Neural cell (in vitro differentiated cells): Measurements from ENCODE around the gene MYO1D. TPM values are rescaled to one million over a fixed set of nuclear protein-coding genes. Genes with fewer than 3 reads are reported as not detected.

Experiments
- H2AFZ ChIP-seq: fragments of 200-600, 300-800 bp; sonication (generic), shearing (Covaris generic); 2 replicates; pipeline ENCODE4 v1.6.0; 2014; ENCODE audit warnings: low read depth, mild to moderate bottlenecking, antibody characterized with exemption, low read length, moderate library complexity
- H3F3A ChIP-seq: fragments of 200-600 bp; shearing (Covaris generic); 2 replicates; pipeline ENCODE4 v1.6.1; 2016; ENCODE audit warnings: mild to moderate bottlenecking, moderate library complexity, mixed read lengths, antibody characterized with exemption, low read length; ENCODE audit not compliant: insufficient read depth, poor library complexity, severe bottlenecking
- H3K27ac ChIP-seq: fragments of 200-600, 300-800 bp; sonication (generic), shearing (Covaris generic); 2 replicates; pipeline ENCODE4 v1.5.1; 2014; ENCODE audit warnings: mild to moderate bottlenecking, low read length, moderate library complexity
- H3K27me3 ChIP-seq: fragments of 300-800, 200-600 bp; sonication (generic), shearing (Covaris generic); 2 replicates; pipeline ENCODE4 v1.6.0; 2014; ENCODE audit warnings: mild to moderate bottlenecking, low read depth, low read length, moderate library complexity; ENCODE audit not compliant: insufficient read depth
- H3K36me3 ChIP-seq: fragments of 300-800, 200-600 bp; sonication (generic), shearing (Covaris generic); 2 replicates; pipeline ENCODE4 v1.5.1; 2014; ENCODE audit warnings: mild to moderate bottlenecking, antibody characterized with exemption, low read length, moderate library complexity; ENCODE audit not compliant: insufficient read depth
- H3K4me2 ChIP-seq: fragments of 300-800, 200-600 bp; sonication (generic), shearing (Covaris generic); 2 replicates; pipeline ENCODE4 v1.6.0; 2014; ENCODE audit warnings: mild to moderate bottlenecking, low read length
- H3K4me3 ChIP-seq: fragments of 300-800, 200-600 bp; sonication (generic), shearing (Covaris generic); 2 replicates; pipeline ENCODE4 v1.5.1; 2014; ENCODE audit warnings: mild to moderate bottlenecking, low read length, moderate library complexity
- H3K79me2 ChIP-seq: fragments of 200-600 bp; shearing (Covaris generic); replicated peaks from 2 replicates; pipeline ENCODE4 v1.6.0; 2014; ENCODE audit warnings: mild to moderate bottlenecking, low read length, moderate library complexity; ENCODE audit not compliant: insufficient read depth
- H3K9ac ChIP-seq: fragments of 300-800, 200-600 bp; sonication (generic), shearing (Covaris generic); 2 replicates; pipeline ENCODE4 v1.6.1; 2016; ENCODE audit warnings: mild to moderate bottlenecking, low read length, mixed read lengths
- H3K9me2 ChIP-seq: fragments of 200-600 bp; shearing (Covaris generic); 2 replicates; pipeline ENCODE4 v1.6.1; 2016; ENCODE audit warnings: mild to moderate bottlenecking, low read length, mixed read lengths; ENCODE audit not compliant: insufficient read depth
- H3K9me3 ChIP-seq: fragments of 200-600, 300-800 bp; sonication (generic), shearing (Covaris generic); 2 replicates; pipeline ENCODE4 v1.6.1; 2016; ENCODE audit warnings: mild to moderate bottlenecking, mixed run types, low read length, moderate library complexity, mixed read lengths
- H4K20me1 ChIP-seq: fragments of 200-600 bp; shearing (Covaris generic); 2 replicates; pipeline ENCODE4 v1.6.1; 2016; ENCODE audit warnings: mild to moderate bottlenecking, mixed run types; ENCODE audit not compliant: insufficient read depth
- CTCF ChIP-seq: fragments of 450-650 bp; IDR thresholded peaks from 2 replicates; pipeline ENCODE4 v1.5.1; 2014; ENCODE audit warnings: antibody characterized with exemption, mild to moderate bottlenecking, moderate library complexity; ENCODE audit not compliant: poor library complexity, severe bottlenecking
- EP300 ChIP-seq: fragments of 450-650 bp; conservative IDR thresholded peaks from 2 replicates; pipeline ENCODE4 v1.6.1; 2014; ENCODE audit warnings: antibody characterized with exemption, mild to moderate bottlenecking, moderate library complexity; ENCODE audit not compliant: poor library complexity, severe bottlenecking
- EZH2 ChIP-seq: fragments of 200-600, 300-800 bp; shearing (Covaris generic), sonication (generic); IDR thresholded peaks from 2 replicates; pipeline ENCODE4 v1.6.1; 2014; ENCODE audit warnings: antibody characterized with exemption, low read length, borderline replicate concordance, mild to moderate bottlenecking; ENCODE audit not compliant: insufficient read depth, poor library complexity, severe bottlenecking
- MXI1 ChIP-seq: fragments of 450-650 bp; conservative IDR thresholded peaks from 2 replicates; pipeline ENCODE4 v1.6.1; 2014; ENCODE audit warnings: antibody characterized with exemption, mild to moderate bottlenecking; ENCODE audit not compliant: poor library complexity, severe bottlenecking
- POLR2AphosphoS5 ChIP-seq: IDR thresholded peaks from 2 replicates; pipeline ENCODE4 v1.6.1; 2012
- RAD21 ChIP-seq: fragments of 450-650 bp; conservative IDR thresholded peaks from 2 replicates; pipeline ENCODE4 v1.6.1; 2014; ENCODE audit warnings: antibody characterized with exemption, mild to moderate bottlenecking, moderate library complexity
- SMC3 ChIP-seq: fragments of 450-650 bp; conservative IDR thresholded peaks from 2 replicates; pipeline ENCODE4 v1.6.1; 2014; ENCODE audit warnings: antibody characterized with exemption, mild to moderate bottlenecking, moderate library complexity; ENCODE audit not compliant: poor library complexity
- TAF1 ChIP-seq: IDR thresholded peaks from 2 replicates; pipeline ENCODE4 v1.6.1; 2012; ENCODE audit warnings: low read depth
- polyA plus RNA-seq: library from polyadenylated mRNA; depleted of rRNA; stranded (reverse); fragments of >200 nt; gene quantifications from 2 replicates; pipeline ENCODE4 v1.2.3, GENCODE V29; 2014
- TF ChIP-seq, protein P1 (sequence below): IDR thresholded peaks from 2 replicates; pipeline ENCODE4 v1.6.1; 2012; ENCODE audit warnings: borderline replicate concordance

Gene MYO1D
- polyA plus RNA-seq, 1 donor from 2014 or later, result 10.7 TPM

DNA sequence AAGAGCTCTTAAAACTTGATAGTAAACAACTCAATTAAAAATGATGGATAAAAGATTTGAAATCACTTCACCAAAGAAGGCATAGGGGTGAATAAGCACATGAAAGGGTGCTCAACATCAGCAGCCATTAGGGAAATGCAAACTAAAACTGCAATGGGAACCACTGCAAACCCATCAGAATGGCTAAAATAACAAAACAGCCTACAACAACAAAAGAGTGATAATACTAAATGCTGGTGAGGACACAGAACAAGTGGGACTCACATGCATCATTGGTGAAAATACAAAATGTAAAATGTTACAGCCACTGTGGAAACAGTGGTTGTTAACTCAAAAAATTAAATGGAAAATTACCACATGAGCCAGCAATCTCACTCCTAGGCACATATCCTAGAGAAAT lies 268.7 kb downstream of the MYO1D start:
- no peak overlapping the region for H3K4me3 ChIP-seq
- no peak overlapping the region for H3K9ac ChIP-seq
- H3K27me3 ChIP-seq, result no peaks in the 10 kb centered on the region
- H3K9me3 ChIP-seq, result peaks cover 4% of the 10 kb centered on the region
- no peaks in the 10 kb centered on the region for H4K20me1 ChIP-seq
- H3K36me3 ChIP-seq, result no peaks in the 10 kb centered on the region
- no peaks in the 10 kb centered on the region for H3K79me2 ChIP-seq
- H3K9me2 ChIP-seq, result no peaks in the 10 kb centered on the region
- no peak overlapping the region for H3K4me2 ChIP-seq
- no peak overlapping the region for H3K27ac ChIP-seq
- no peak overlapping the region for H2AFZ ChIP-seq
- TF ChIP-seq SMC3 (no peak), MXI1 (no peak), EZH2 (no peak), EP300 (no peak)
- TF ChIP-seq, protein P1, sequence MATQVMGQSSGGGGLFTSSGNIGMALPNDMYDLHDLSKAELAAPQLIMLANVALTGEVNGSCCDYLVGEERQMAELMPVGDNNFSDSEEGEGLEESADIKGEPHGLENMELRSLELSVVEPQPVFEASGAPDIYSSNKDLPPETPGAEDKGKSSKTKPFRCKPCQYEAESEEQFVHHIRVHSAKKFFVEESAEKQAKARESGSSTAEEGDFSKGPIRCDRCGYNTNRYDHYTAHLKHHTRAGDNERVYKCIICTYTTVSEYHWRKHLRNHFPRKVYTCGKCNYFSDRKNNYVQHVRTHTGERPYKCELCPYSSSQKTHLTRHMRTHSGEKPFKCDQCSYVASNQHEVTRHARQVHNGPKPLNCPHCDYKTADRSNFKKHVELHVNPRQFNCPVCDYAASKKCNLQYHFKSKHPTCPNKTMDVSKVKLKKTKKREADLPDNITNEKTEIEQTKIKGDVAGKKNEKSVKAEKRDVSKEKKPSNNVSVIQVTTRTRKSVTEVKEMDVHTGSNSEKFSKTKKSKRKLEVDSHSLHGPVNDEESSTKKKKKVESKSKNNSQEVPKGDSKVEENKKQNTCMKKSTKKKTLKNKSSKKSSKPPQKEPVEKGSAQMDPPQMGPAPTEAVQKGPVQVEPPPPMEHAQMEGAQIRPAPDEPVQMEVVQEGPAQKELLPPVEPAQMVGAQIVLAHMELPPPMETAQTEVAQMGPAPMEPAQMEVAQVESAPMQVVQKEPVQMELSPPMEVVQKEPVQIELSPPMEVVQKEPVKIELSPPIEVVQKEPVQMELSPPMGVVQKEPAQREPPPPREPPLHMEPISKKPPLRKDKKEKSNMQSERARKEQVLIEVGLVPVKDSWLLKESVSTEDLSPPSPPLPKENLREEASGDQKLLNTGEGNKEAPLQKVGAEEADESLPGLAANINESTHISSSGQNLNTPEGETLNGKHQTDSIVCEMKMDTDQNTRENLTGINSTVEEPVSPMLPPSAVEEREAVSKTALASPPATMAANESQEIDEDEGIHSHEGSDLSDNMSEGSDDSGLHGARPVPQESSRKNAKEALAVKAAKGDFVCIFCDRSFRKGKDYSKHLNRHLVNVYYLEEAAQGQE, result no peak
- no peaks in the 10 kb centered on the region for H3F3A ChIP-seq

DNA sequence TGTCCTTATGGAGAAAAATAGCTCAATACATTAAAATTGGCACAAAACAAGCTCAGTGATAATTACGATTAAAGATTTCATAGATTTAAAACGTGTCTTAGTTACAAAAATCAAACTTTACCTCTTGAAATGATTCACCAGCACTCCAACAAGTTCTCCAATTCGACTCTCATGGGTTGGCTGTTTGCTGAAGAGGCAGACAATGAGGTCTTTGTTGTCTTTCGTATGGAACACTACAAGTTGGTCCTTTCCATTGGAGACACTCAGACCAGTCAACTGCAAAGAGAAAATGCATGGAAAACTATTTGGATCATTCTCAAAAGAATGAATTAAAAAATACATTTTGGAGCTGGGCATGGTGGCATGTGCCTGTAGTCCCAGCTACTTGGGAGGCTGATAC lies 272.0 kb downstream of the MYO1D start:
- Histone ChIP-seq H3K79me2 (no peaks in the 10 kb centered on the region), H3K27me3 (no peaks in the 10 kb centered on the region), H4K20me1 (no peaks in the 10 kb centered on the region), H3K9me3 (peaks cover 11% of the 10 kb centered on the region), H3K36me3 (no peaks in the 10 kb centered on the region), H3K4me2 (no peak overlapping the region), H3K27ac (no peak overlapping the region), H3K9me2 (no peaks in the 10 kb centered on the region), H3F3A (no peaks in the 10 kb centered on the region), H3K4me3 (no peak overlapping the region), H3K9ac (no peak overlapping the region), H2AFZ (no peak overlapping the region)
- TF ChIP-seq TAF1 (no peak), EP300 (no peak), SMC3 (no peak), RAD21 (no peak), EZH2 (no peak), CTCF (no peak), POLR2AphosphoS5 (no peak), MXI1 (no peak)
- TF ChIP-seq, protein P1, result no peak
